ENCODE data around the gene SNX13. TPM values are rescaled to one million over a fixed set of nuclear protein-coding genes. Genes with fewer than 3 reads are reported as not detected.

Gene SNX13
- total and polyA plus RNA-seq, 2 of the 4 experiments (the other 2 are of a cell fraction) = 9.0 to 24.9 TPM

GRCh38 chr7:17912050-17912449, 28.2 kb downstream of the SNX13 start:
- WGBS, 2 experiments (ENCODE audit: extremely low coverage in 2 of 2, insufficient read length in 1 of 2) = no CpG with 5 or more reads among the region's 1 CpG
- no peak overlapping the region for H3K27ac ChIP-seq (ENCODE audit: insufficient read depth, low read length)
- no peak overlapping the region for H3K4me2 ChIP-seq (ENCODE audit: low read depth, low read length)
- peaks cover 26% of the 10 kb centered on the region for H4K20me1 ChIP-seq (ENCODE audit: insufficient read depth, low read length)
- H2AK9ac ChIP-seq (replicated peaks; ENCODE audit: low read depth, low read length, poor library complexity) = no peak overlapping the region
- H4K91ac ChIP-seq (ENCODE audit: insufficient read depth, low read depth, low read length) = no peak overlapping the region
- ChIA-PET POLR2A (ENCODE audit: unreplicated experiment) (no interaction called here), CTCF (no interaction called here)
- no peak overlapping the region for H2AFZ ChIP-seq (replicated peaks; ENCODE audit: low read length, poor library complexity)
- TF ChIP-seq CHD1 (IDR thresholded peaks at IDR 0.05; ENCODE audit: low read depth, low read length) (no peak), CTCF (conservative IDR thresholded peaks at IDR 0.05; ENCODE audit: low read depth, low read length) (no peak), NFE2L2 (IDR thresholded peaks at IDR 0.05; ENCODE audit: low read depth, low read length) (no peak), ELK1 (IDR thresholded peaks at IDR 0.05; ENCODE audit: borderline replicate concordance, low read depth, low read length) (no peak), RFX5 (IDR thresholded peaks at IDR 0.05; ENCODE audit: low read depth, low read length) (no peak), MAFK (IDR thresholded peaks at IDR 0.05; ENCODE audit: low read depth, low read length) (no peak), POLR2A (IDR thresholded peaks at IDR 0.05; ENCODE audit: low read depth, low read length) (no peak), MXI1 (IDR thresholded peaks at IDR 0.05; ENCODE audit: borderline replicate concordance, low read depth, low read length) (no peak), USF2 (IDR thresholded peaks at IDR 0.05; ENCODE audit: low read depth, low read length) (no peak)
- no peak overlapping the region for H2BK5ac ChIP-seq (ENCODE audit: low read depth, low read length, poor library complexity, severe bottlenecking)
- ATAC-seq (ENCODE audit: low read depth) (no peak), DNase-seq (no peak)
- H4K5ac ChIP-seq (ENCODE audit: low read depth, low read length) = no peak overlapping the region
- H3K23ac ChIP-seq (ENCODE audit: low read depth, low read length) = no peak overlapping the region
- in situ Hi-C loops (cut with MboI; ENCODE audit: low sequenced_read_pairs) = no loop called here
- H3K18ac ChIP-seq (ENCODE audit: low read depth, low read length) = no peak overlapping the region
- H4K8ac ChIP-seq (ENCODE audit: low read depth in 2 of 2, low read length in 2 of 2) = no peak overlapping the region
- BruUV-seq (replicated peaks) = no TSS peak
- H2BK20ac ChIP-seq (ENCODE audit: low read depth, low read length) = no peak overlapping the region
- no peak overlapping the region for H2BK15ac ChIP-seq (ENCODE audit: low read depth, low read length)
- H3K36me3 ChIP-seq (ENCODE audit: control insufficient read depth, insufficient read depth, low read length) = peaks cover 2% of the 10 kb centered on the region; the same call in 1 of the 2 replicates
- no peaks in the 10 kb centered on the region for H3K27me3 ChIP-seq (ENCODE audit: control insufficient read depth, insufficient read depth, low read length)
- no peak overlapping the region for H3K4me3 ChIP-seq (ENCODE audit: insufficient read depth, low read depth, low read length)
- no peak overlapping the region for H3K9ac ChIP-seq (ENCODE audit: low read depth, low read length)
- H2AK5ac ChIP-seq (ENCODE audit: low read depth, low read length) = no peak overlapping the region
- no peak overlapping the region for H3K4ac ChIP-seq (ENCODE audit: low read depth, low read length)
- dilution Hi-C loops (cut with HindIII; ENCODE audit: low sequenced_read_pairs, unreplicated experiment) = no loop called here
- H3K79me1 ChIP-seq (ENCODE audit: low read depth in 1 of 2, low read length in 2 of 2) = peaks cover 25 to 76% of the 10 kb centered on the region in 2 experiments
- peaks cover 5% of the 10 kb centered on the region; the same call in 1 of the 2 replicates for H3K9me1 ChIP-seq (ENCODE audit: insufficient read depth, low read length)
- no peaks in the 10 kb centered on the region for H3K4me1 ChIP-seq (ENCODE audit: control insufficient read depth, insufficient read depth, low read length)
- no peak overlapping the region for H3K14ac ChIP-seq (replicated peaks; ENCODE audit: low read depth, low read length)
- H2BK120ac ChIP-seq (ENCODE audit: low read depth, low read length) = no peak overlapping the region
- no peak overlapping the region for H3K56ac ChIP-seq (ENCODE audit: extremely low read depth, insufficient read depth, low read length)
- H3K9me3 ChIP-seq (ENCODE audit: control insufficient read depth, insufficient read depth, low read length) = peaks cover under 1% of the 10 kb centered on the region; the same call in 1 of the 2 replicates
- intact Hi-C loops (cut with micrococcal nuclease) = no loop called here
